ENCODE data around the gene MPV17L2.

DNA sequence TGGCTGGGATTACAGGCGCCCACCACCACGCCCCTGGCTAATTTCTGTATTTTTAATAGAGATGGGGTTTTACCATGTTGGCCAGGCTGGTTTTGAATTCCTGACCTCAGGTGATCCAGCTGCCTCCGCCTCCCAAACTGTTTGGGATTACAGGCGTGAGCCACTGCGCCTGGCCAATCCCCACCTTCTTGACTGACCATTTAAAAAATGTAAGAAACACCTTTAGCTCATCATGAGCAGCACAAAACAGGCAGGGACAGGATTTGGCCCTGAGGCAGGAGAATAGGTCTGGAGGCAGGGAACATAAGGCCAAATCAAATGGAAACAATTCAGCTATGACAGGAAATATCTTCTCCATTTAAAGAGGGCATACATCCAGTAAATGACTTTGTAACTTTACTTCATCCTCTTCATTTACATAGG lies 1.4 kb upstream of the MPV17L2 start:
- TF ChIP-seq, protein P1, sequence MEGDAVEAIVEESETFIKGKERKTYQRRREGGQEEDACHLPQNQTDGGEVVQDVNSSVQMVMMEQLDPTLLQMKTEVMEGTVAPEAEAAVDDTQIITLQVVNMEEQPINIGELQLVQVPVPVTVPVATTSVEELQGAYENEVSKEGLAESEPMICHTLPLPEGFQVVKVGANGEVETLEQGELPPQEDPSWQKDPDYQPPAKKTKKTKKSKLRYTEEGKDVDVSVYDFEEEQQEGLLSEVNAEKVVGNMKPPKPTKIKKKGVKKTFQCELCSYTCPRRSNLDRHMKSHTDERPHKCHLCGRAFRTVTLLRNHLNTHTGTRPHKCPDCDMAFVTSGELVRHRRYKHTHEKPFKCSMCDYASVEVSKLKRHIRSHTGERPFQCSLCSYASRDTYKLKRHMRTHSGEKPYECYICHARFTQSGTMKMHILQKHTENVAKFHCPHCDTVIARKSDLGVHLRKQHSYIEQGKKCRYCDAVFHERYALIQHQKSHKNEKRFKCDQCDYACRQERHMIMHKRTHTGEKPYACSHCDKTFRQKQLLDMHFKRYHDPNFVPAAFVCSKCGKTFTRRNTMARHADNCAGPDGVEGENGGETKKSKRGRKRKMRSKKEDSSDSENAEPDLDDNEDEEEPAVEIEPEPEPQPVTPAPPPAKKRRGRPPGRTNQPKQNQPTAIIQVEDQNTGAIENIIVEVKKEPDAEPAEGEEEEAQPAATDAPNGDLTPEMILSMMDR (conservative IDR thresholded peaks at IDR 0.05) = no peak
- no peak for TF ChIP-seq ZFX (IDR thresholded peaks at IDR 0.05)

Data from C4-2B (cell line).